ENCODE data around the gene FGF19.

Gene FGF19

DNA sequence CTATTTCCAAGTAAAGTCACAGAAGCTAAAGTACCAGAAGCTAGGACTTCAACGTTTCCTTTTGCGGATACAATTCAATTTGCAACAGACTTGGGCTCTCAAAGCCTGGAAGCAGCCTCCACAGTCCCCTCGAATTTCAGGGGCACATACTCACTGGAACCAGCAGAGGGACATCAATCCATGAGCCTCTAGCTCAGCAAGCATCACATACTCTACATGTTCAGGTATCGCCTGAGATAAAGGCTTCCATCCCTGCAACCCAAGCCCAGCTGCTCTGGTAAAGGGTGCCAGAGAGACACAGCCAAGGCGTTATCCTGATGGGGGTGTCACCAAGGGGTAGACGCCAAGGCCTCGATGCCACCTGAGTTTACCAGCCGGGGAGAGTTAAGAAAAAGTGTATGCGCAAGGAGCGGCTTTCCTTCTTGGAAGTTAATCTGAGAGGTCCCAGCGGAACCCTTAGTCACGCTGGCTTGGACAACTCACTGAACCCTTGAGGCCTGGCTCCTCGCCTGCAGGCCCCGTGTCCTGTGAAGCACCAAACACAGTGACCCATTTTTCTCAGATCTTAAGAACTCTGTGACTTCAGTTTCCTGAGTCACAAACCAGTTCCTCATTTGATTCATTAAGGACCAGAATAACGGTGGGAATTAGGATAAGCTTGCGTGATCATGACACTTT lies 41.7 kb downstream of the FGF19 start:
- Histone ChIP-seq H3K27ac (replicated peaks) (no peak overlapping the region), H3K4me3 (replicated peaks; ENCODE audit: insufficient read depth, low read length) (no peak overlapping the region), H3K27me3 (ENCODE audit: insufficient read depth, poor library complexity, severe bottlenecking) (no peaks in the 10 kb centered on the region)
- TF ChIP-seq, protein P1, sequence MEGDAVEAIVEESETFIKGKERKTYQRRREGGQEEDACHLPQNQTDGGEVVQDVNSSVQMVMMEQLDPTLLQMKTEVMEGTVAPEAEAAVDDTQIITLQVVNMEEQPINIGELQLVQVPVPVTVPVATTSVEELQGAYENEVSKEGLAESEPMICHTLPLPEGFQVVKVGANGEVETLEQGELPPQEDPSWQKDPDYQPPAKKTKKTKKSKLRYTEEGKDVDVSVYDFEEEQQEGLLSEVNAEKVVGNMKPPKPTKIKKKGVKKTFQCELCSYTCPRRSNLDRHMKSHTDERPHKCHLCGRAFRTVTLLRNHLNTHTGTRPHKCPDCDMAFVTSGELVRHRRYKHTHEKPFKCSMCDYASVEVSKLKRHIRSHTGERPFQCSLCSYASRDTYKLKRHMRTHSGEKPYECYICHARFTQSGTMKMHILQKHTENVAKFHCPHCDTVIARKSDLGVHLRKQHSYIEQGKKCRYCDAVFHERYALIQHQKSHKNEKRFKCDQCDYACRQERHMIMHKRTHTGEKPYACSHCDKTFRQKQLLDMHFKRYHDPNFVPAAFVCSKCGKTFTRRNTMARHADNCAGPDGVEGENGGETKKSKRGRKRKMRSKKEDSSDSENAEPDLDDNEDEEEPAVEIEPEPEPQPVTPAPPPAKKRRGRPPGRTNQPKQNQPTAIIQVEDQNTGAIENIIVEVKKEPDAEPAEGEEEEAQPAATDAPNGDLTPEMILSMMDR (IDR thresholded peaks at IDR 0.05; ENCODE audit: insufficient read depth, low read length) = no peak
- TF ChIP-seq, protein P2, sequence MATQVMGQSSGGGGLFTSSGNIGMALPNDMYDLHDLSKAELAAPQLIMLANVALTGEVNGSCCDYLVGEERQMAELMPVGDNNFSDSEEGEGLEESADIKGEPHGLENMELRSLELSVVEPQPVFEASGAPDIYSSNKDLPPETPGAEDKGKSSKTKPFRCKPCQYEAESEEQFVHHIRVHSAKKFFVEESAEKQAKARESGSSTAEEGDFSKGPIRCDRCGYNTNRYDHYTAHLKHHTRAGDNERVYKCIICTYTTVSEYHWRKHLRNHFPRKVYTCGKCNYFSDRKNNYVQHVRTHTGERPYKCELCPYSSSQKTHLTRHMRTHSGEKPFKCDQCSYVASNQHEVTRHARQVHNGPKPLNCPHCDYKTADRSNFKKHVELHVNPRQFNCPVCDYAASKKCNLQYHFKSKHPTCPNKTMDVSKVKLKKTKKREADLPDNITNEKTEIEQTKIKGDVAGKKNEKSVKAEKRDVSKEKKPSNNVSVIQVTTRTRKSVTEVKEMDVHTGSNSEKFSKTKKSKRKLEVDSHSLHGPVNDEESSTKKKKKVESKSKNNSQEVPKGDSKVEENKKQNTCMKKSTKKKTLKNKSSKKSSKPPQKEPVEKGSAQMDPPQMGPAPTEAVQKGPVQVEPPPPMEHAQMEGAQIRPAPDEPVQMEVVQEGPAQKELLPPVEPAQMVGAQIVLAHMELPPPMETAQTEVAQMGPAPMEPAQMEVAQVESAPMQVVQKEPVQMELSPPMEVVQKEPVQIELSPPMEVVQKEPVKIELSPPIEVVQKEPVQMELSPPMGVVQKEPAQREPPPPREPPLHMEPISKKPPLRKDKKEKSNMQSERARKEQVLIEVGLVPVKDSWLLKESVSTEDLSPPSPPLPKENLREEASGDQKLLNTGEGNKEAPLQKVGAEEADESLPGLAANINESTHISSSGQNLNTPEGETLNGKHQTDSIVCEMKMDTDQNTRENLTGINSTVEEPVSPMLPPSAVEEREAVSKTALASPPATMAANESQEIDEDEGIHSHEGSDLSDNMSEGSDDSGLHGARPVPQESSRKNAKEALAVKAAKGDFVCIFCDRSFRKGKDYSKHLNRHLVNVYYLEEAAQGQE (IDR thresholded peaks at IDR 0.05; ENCODE audit: insufficient replicate concordance, low read depth) = no peak
- TF ChIP-seq SPI1 (IDR thresholded peaks at IDR 0.05; ENCODE audit: borderline replicate concordance, low read depth) = peak; percentile 61; the same call in 1 of the 2 replicates
- no peak for TF ChIP-seq GABPA (IDR thresholded peaks at IDR 0.05; ENCODE audit: low read depth)
- no peak for DNase-seq (ENCODE audit: low read depth in 1 of 2, low spot score in 1 of 2)

DNA sequence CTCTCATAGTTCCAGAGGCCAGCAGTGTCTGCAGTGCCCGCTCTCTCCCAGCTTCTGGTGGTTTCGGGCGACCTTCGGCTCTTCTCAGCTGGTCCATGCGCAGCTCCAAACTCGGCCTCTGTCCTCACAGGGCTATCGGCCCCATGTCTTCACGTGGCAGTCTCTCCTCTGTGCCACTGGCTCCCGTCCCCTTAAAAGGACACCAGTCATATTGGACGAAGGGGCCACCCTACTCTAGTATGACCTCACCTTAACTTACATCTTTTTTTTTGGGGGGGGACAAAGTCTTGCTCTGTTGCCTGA lies 42.5 kb downstream of the FGF19 start:
- H3K27ac ChIP-seq (replicated peaks) = no peak overlapping the region
- no peak for DNase-seq (ENCODE audit: low read depth in 1 of 2, low spot score in 1 of 2)
- TF ChIP-seq, protein P2 (IDR thresholded peaks at IDR 0.05; ENCODE audit: insufficient replicate concordance, low read depth) = no peak
- TF ChIP-seq, protein P1 (IDR thresholded peaks at IDR 0.05; ENCODE audit: insufficient read depth, low read length) = no peak
- TF ChIP-seq POLR2AphosphoS5 (IDR thresholded peaks at IDR 0.05; ENCODE audit: low read depth) (no peak), SPI1 (IDR thresholded peaks at IDR 0.05; ENCODE audit: borderline replicate concordance, low read depth) (no peak), GABPA (IDR thresholded peaks at IDR 0.05; ENCODE audit: low read depth) (no peak)
- H3K4me3 ChIP-seq (replicated peaks; ENCODE audit: insufficient read depth, low read length) = no peak overlapping the region
- H3K27me3 ChIP-seq (ENCODE audit: insufficient read depth, poor library complexity, severe bottlenecking) = no peaks in the 10 kb centered on the region

DNA sequence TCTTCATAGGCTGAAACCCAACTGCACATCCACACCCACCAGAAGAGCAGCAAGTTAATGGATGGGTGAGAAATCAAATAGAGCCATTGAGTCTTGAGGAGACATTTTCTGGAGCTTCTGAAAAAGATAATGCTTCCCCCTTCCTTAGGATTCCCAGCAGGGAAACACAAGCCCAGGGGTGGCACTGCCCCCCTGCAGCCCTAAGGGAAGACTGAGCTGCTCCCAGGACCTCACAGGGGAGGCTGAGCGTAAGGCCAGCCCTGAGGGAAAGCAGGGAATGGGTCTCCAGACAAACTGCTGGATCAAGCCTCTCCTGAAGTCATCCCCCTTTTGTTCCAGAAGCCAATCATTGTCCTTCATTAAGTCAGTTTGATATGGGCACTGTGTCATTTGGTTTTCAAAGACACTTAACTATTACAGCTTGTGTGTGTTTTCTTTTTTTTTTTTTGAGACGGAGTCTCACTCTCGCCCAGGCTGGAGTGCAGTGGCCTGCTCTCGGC lies 43.8 kb downstream of the FGF19 start:
- Histone ChIP-seq H3K4me3 (replicated peaks; ENCODE audit: insufficient read depth, low read length) (no peak overlapping the region), H3K27ac (replicated peaks) (no peak overlapping the region), H3K27me3 (ENCODE audit: insufficient read depth, poor library complexity, severe bottlenecking) (no peaks in the 10 kb centered on the region)
- TF ChIP-seq, protein P2 (IDR thresholded peaks at IDR 0.05; ENCODE audit: insufficient replicate concordance, low read depth) = no peak
- TF ChIP-seq, protein P1 (IDR thresholded peaks at IDR 0.05; ENCODE audit: insufficient read depth, low read length) = no peak
- TF ChIP-seq POLR2AphosphoS5 (IDR thresholded peaks at IDR 0.05; ENCODE audit: low read depth) (no peak), SPI1 (IDR thresholded peaks at IDR 0.05; ENCODE audit: borderline replicate concordance, low read depth) (no peak), GABPA (IDR thresholded peaks at IDR 0.05; ENCODE audit: low read depth) (no peak)
- no peak for DNase-seq (ENCODE audit: low read depth in 1 of 2, low spot score in 1 of 2)
